LNCaP clone FGC (cell line): ENCODE data around the gene ITPK1.

Experiments used
- DNase-seq: peaks from one replicate; pipeline ENCODE4 v3.0.0-alpha.2; 2011; ENCODE audit warnings: low read depth
- H3K4me3 ChIP-seq: 2 replicates; pipeline ENCODE4 v1.5.1; 2011; ENCODE audit warnings: mild to moderate bottlenecking, low read depth, low read length, control low read depth
- TF ChIP-seq, protein P1 (sequence below): IDR thresholded peaks from 2 replicates; pipeline ENCODE4 v1.5.1; 2012; ENCODE audit warnings: mild to moderate bottlenecking; ENCODE audit not compliant: control insufficient read depth, insufficient read depth; ENCODE audit errors: extremely low read depth

Gene ITPK1

DNA sequence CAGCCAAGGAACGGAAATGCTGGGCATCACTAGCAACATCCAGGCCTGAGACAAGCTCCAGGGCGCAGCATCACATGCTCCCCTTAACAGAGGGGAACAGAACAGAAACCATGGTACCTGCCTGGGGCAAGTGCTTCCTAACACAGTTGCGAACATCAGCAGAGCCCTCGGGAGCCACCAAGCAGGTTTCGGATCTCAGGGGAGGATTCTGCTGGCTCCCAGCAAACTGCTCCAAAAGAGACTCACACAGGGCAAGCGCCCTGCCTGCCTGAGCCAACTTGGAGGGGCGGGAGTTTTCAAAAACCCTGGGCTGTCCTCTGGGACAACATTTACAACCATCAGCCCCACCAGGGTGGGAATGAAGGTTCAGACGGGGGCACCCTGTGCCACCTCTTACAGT is 173.1 kb downstream of the ITPK1 start:
- TF ChIP-seq, protein P1, sequence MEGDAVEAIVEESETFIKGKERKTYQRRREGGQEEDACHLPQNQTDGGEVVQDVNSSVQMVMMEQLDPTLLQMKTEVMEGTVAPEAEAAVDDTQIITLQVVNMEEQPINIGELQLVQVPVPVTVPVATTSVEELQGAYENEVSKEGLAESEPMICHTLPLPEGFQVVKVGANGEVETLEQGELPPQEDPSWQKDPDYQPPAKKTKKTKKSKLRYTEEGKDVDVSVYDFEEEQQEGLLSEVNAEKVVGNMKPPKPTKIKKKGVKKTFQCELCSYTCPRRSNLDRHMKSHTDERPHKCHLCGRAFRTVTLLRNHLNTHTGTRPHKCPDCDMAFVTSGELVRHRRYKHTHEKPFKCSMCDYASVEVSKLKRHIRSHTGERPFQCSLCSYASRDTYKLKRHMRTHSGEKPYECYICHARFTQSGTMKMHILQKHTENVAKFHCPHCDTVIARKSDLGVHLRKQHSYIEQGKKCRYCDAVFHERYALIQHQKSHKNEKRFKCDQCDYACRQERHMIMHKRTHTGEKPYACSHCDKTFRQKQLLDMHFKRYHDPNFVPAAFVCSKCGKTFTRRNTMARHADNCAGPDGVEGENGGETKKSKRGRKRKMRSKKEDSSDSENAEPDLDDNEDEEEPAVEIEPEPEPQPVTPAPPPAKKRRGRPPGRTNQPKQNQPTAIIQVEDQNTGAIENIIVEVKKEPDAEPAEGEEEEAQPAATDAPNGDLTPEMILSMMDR: no peak
- DNase-seq: no peak
- H3K4me3 ChIP-seq: no peak overlapping the region

DNA sequence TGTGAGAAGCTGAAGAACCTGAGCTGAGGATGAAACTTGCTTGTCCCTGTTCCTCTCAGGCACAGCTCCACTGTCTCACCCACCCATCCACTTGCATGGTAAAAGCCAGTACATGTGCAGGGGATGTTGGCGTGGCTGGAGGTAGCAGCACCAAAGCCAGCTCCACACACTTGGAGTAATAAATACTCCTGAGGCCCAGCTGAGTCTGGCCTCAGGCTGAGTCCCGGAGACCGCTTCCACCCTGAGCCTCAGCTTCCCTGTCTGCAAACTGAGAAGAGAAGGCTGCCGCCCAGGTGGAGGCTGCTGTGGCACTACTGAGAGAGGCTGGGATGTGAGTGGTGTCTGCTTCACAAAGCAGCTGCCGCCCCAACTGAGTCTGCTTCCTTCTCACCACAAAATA is 173.6 kb downstream of the ITPK1 start:
- TF ChIP-seq, protein P1: no peak
- DNase-seq: no peak
- H3K4me3 ChIP-seq: no peak overlapping the region

DNA sequence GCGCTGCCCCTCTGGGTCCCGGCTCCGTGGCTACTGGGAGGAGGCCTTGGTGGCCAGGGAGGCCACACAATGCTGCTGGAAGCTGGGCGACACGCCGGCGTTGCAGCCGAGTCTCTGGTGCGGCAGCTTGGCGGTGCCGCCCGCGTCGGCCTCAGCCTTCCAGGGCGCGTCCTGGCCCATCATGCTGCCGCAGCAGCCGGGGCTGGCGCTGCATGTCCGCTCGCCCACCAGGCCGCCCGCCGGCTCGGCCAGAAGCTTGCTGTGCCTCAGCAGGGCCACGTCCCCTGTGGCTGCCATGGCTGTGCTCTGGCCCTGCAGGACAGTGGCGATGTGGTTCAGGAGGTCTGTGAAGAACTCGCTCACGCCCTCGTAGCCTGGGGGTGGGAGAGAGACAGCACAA is 174.2 kb downstream of the ITPK1 start:
- DNase-seq: no peak
- TF ChIP-seq, protein P1: no peak
- no peak overlapping the region for H3K4me3 ChIP-seq

DNA sequence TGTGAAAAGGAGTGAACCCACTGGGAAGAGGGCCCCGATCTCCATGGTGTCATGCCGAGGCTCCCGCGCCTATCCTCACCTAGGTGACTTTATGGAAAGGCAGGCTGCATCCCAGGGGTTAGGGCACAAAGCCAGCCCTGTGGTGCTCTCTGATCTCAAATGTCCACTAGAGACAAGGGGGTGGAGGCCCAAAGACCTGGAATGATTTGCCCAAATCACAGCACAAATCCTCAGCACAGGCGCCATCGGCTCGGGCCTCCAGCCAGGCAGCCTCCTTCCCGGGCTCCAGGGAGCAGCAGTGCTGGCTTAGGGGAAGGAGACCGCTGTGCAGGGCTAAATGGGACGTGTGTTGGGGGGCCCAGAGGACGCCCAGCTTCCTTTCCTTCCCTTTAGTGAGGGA is 175.2 kb downstream of the ITPK1 start:
- TF ChIP-seq, protein P1: no peak
- no peak overlapping the region for H3K4me3 ChIP-seq
- DNase-seq: no peak

DNA sequence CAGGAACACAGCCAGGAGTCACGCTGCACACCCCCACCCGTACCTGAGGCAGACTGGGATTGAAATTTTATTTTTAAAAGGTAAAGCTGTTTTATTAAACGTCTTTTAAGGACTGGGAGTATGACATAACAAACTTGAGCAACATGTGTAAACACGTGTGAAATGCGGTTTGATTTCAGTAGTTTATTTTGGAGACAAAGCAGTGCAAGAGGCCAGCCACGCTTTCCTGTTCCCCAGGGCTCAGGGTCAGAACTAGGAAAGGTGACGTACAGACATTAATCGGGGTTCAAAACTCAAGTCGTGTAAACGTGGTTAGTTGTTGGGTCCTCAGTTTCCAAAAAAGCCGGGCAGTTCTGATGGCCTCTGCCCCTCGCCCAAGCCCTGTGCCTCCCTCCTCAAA is 176.0 kb downstream of the ITPK1 start:
- no peak overlapping the region for H3K4me3 ChIP-seq
- TF ChIP-seq, protein P1: no peak
- DNase-seq: no peak

DNA sequence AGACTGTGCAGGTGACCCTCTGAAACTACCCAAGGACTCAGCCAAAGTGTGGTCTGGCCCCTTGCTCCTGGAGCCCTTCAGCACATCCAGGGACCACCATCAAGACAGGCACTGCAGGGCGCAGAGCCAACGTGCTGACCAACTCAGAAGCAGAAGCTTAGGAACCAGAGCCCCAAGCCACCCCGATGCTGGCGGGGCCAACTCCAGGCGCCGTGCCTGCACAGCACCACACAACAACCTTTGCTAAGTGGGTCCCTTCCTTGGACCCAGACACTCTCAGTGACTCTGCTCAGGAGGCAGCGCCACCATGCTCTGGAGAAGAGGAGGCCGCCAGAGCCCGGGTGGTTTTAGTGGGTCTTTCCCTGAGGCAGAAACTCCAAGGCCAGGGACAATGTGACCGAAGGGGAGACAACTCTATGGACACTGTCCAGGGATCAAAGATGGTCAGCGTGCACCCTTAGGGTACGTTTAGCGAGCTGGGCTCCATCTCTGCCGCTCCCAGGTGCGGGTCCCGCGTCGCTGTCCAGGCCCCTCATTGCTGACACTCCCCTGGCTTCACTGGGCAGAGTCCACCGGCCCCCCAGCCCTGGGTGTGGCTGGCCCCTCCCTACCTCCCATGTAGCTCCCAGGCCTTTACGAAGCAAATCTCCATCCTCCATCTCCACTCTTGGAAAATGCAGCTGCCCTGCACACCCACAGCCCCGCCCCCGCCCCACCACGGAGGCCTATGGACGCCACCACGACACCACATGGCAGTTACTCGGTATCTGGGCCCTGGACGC is 176.6 kb downstream of the ITPK1 start:
- H3K4me3 ChIP-seq: no peak overlapping the region
- DNase-seq: no peak
- TF ChIP-seq, protein P1: no peak
